ENCODE data around the gene BMP6.
A peak's percentile ranks its signal among the peaks of the same experiment; 100 is the strongest.
"Not testable (repeated sequence)": the region's sequence is repeated elsewhere in the genome, so short reads cannot be mapped to it uniquely, and the experiment has no call there.

The BMP6 gene

DNA sequence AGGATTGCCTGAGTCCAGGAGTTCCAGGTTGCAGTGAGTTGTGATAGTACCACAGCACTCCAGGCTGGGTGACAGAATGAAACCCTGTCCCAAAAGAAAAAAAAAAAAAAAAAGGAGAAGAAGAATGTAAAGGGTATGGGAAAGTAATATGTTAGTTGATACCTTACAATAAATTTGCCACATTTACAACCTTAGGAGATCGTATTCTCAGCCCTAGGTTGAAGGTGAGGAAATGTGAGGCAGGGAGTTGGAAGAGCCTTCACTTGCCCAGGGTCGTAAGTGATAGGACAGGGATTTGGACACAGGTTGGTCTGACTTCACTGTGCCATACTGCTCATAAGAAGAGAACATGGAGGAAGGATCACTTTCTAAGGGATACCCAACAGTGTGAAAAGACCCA lies 68.6 kb downstream of the BMP6 start:
- DNase-seq (ENCODE audit: low spot score), result no peak

DNA sequence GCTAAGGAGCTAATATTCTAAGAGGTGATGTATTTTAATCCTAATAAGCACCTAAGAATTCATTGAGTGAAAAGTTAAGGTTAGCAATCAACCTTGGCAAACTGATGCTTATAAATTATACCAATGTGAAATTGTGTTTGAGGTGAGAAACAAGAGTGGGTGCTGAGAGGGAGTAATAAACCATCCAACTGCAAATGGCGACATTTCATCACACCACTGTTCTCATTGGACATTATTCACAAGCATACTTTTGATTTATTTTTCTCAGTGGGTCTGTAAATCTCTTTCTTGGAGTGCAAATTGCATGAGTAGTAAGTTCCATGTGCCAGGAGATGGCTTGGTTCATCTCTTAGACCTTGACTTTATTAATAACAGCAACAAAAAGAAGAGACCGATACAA lies 71.5 kb downstream of the BMP6 start:
- no peak for DNase-seq (ENCODE audit: low spot score)

- DNase-seq (ENCODE audit: low spot score), result no peak
Observed at GRCh38 chr6:7798751-7799150, 72.9 kb downstream of the BMP6 start.

- DNase-seq (ENCODE audit: low spot score), result no peak
Observed at GRCh38 chr6:7802662-7803061, 76.8 kb downstream of the BMP6 start.

- DNase-seq (ENCODE audit: low spot score), result peak; percentile 15
Observed at GRCh38 chr6:7803214-7803613, 77.3 kb downstream of the BMP6 start.

- no peak for DNase-seq (ENCODE audit: low spot score)
Observed at GRCh38 chr6:7805078-7805849, 79.4 kb downstream of the BMP6 start.

- DNase-seq (ENCODE audit: low spot score), result no peak
Observed at GRCh38 chr6:7805850-7806214, 79.9 kb downstream of the BMP6 start.

GRCh38 chr6:7806711-7807110 lies 80.8 kb downstream of the BMP6 start:
- no peak for DNase-seq (ENCODE audit: low spot score)

DNA sequence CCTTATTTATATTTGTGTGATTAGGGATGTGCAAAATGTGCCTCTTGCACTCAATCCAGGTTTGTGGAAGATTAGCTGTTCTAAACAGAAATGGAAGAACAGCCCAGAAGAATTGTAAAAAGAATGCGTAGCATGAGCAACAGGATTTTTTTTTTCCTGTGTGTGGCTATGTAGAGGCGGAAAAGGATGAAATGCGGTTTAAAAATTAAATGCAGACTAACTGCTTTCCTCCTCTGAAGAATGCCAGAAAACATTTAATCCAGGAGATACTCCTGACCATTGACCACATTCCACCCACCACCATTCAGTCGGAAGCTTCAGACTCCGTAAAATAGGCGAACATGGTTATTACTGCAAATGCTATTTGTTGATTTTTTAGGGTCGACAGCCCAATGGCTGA lies 83.4 kb downstream of the BMP6 start:
- DNase-seq (ENCODE audit: low spot score), result no peak

- no peak for DNase-seq (ENCODE audit: low spot score)
Observed at GRCh38 chr6:7811441-7811840, 85.5 kb downstream of the BMP6 start.

- DNase-seq (ENCODE audit: low spot score), result no peak
Observed at GRCh38 chr6:7812623-7813022, 86.7 kb downstream of the BMP6 start.

DNA sequence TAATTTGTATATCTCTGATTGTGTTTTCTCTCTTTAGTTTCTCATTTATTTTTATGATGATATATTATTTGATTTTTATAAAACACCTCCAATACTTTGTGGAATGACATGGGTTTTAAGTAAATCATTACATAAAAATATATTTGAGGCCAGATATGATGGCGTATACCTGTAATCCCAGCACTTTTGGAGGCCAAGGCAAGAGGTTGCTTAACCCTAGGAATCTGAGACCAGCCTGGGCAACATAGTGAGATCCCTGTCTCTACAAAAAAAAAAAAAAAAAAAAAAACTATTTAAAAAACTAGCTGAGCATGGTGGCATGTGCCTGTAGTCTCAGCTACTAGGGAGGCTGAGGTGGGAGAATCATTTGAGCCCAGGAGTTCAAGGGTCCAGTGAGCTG lies 87.3 kb downstream of the BMP6 start:
- DNase-seq (ENCODE audit: low spot score), result no peak

- DNase-seq (ENCODE audit: low spot score), result no peak
Observed at GRCh38 chr6:7813704-7814103, 87.8 kb downstream of the BMP6 start.

DNA sequence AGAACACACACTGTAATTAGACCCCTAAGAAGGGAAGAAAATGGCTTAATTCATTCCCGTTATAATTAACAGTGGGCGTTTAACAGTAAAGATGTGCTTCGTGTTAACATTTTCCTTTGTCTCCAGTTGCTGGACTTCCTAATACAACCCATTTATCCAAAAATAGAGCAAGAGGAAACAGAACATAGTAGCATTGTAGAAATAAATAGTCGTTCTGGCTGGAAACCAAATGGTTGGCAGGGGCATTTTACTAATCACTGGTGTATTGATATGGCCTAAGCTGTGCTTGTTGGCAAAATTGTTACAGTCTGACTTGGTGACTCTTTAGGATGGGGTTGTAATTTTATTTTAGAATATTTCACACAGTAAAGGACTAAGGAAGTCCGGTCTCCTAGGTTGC lies 89.8 kb downstream of the BMP6 start:
- DNase-seq (ENCODE audit: low spot score), result no peak

DNA sequence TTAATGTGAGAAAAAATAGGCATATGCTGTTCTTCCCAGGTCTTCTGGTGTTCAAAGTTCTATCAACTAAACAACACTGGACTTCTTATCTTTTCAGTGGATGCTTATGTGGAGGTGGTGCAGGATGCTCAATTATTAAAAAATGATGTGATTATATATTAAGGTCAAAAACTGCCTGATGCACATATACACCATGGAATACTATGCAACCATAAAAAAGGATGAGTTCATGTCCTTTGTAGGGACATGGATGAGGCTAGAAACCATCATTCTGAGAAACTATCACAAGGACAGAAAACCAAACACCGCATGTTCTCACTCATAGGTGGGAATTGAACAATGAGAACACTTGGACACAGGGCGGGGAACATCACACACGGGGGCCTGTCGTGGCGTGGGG lies 91.3 kb downstream of the BMP6 start:
- not testable (repeated sequence) for DNase-seq (ENCODE audit: low spot score)

- DNase-seq (ENCODE audit: low spot score), result no peak
Observed at GRCh38 chr6:7818257-7819214, 92.6 kb downstream of the BMP6 start.

DNA sequence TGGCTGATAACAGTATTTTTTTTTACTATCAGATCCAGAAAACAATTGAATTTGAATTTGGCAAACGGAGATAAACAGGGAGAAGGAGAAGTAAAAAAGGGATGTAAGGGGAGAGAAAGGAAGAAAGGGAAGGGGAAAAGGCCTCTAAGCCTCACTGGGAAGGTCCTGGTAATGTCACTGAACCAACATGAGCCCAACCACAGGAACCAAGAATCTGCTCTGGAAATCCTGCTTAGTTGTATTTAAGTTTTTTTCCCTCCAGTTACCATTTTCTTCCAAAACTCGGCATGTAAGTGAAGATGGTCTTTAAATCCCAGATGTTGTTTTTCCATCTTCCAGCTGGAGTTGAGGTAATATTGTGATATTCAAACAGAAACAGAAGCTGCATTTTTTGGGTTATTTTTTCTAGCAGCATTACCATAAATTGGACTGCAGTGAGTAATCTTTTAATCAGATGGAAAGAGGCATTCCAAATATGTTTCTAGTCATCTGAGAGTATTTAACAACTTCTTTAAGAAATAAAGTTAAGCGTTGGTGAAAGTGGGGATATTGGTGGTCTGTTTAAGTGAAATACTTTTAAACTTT lies 93.6 kb downstream of the BMP6 start:
- DNase-seq (ENCODE audit: low spot score), result no peak

DNA sequence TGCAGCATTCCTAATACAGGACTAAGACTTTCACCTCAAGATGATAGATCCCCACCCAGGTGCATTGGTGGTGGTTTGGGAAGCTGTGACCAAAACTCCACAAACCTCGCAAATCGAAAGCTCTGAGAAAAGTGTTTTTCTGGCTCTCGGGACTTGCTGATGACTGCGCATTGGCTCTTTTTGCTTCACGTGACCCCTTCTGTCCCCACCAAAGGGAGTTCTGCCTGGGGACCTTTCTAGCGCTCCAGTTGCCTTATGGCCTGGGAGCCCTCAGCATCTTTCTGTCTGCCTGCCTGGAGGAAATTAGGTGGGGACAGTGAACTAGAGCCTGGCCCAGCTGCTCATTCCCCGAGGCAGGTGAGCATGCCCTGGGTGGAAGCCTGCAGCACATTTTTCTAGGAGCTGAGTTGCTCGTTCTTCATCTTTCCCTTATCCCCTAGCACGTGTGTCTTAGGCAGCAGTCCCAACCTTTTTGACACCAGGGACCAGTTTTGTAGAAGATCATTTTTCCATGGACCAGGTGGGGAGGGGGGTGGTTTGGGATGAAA lies 94.5 kb downstream of the BMP6 start:
- no peak for DNase-seq (ENCODE audit: low spot score)

DNA sequence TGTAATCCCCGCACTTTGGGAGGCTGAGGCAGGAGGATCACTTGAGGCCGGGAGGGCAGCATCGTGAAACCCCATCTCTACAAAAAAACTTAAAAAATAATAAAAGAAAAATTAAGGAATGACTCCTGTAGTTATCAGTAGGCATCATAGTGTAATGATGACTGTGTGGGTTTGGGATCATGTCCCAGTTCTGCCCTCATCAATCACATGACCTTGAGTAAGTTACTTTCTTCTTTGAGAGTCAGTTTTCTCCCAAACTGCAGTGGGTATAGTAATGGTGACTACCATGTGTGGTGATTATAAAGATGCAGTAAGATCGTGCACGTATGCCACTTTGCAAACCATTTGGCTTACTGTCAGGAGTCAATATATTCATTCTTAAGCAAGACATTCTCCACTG lies 95.5 kb downstream of the BMP6 start:
- DNase-seq (ENCODE audit: low spot score), result no peak

DNA sequence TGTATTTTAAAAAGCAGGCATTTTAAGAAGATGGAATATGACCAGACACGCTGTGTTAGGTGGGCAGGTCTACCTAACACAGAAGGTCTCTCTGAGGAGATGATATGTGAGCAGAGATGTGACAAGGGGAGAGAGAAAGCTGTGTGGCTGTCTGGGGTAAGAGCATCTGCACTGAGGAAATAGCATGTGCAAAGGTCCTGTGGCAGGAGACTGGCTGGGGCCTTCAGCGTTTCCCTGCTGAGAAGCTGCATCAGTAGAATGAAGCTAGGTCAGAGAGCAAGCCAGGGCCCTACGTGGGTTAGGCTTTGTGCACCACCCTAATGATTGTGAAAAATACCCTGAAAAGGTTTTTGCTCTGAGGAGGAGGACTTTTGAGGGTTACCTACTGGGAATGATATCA lies 97.7 kb downstream of the BMP6 start:
- no peak for DNase-seq (ENCODE audit: low spot score)

GRCh38 chr6:7825986-7826385 lies 100.1 kb downstream of the BMP6 start:
- DNase-seq (ENCODE audit: low spot score), result no peak

DNA sequence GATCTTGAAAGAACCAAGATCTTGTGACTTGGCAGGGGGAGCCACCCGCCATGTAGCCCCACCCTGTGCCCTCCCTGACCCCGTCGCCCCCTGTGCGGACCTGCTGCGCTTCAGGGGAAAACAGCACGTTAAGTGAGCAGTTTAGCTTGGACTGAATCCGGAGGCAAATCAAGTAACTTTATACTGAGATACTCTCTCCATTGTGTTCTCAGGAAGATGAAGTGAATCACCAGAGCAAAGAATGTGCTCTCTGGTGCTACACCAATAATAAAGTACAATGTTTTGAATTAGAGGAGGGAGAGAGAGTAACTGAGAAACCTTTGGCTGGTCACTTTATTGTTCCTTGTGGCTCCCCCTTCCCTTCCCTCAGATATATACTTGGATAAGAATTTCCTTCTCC lies 101.2 kb downstream of the BMP6 start:
- DNase-seq (ENCODE audit: low spot score), result no peak

- DNase-seq (ENCODE audit: low spot score), result no peak
Observed at GRCh38 chr6:7828124-7828523, 102.2 kb downstream of the BMP6 start.

Data from activated CD4-positive, alpha-beta T cell treated with anti-CD3 and anti-CD28 coated beads, Interleukin-2, Interleukin-4, amounts not matched to agents 100 ng/mL and 50 ng/mL, durations not matched to agents 16 hours and 8 hours (primary cell).